SK-N-SH treated with all-trans-retinoic acid at 6 μM for 48 hours (cell line): ENCODE results near the gene PRKG1.

Experiments
- CREB5 ChIP-seq: fragments of 250-450 bp; sonication (Bioruptor Pico); IDR thresholded peaks from 2 replicates; pipeline ENCODE4 v1.5.1; 2020; ENCODE audit warnings: low read depth, mild to moderate bottlenecking, moderate library complexity
- ESRRG ChIP-seq: fragments of 250-450 bp; sonication (Bioruptor Pico); IDR thresholded peaks from 2 replicates; pipeline ENCODE4 v1.6.1; 2021; ENCODE audit warnings: mild to moderate bottlenecking

GRCh38 chr10:51045871-51046270 is 28.4 kb upstream of the PRKG1 start:
- TF ChIP-seq ESRRG (CRISPR knock-in tag) (no peak), CREB5 (no peak)
